Dendritic cell treated with granulocyte-macrophage colony-stimulating factor and Interleukin-4, amounts not matched to agents 40 ng/mL and 50 ng/mL, for 4 days (primary cell): ENCODE data around the gene HDAC4.

Experiments
- H3K27ac Mint-ChIP-seq: one replicate; pipeline ENCODE4 v1.8.0; 2022; ENCODE audit warnings: mild to moderate bottlenecking, mixed read lengths
- H3K27me3 Mint-ChIP-seq: one replicate; pipeline ENCODE4 v1.8.0; 2022; ENCODE audit warnings: mild to moderate bottlenecking, mixed read lengths
- H3K36me3 Mint-ChIP-seq: one replicate; pipeline ENCODE4 v1.8.0; 2022; ENCODE audit warnings: low read depth, mixed read lengths
- H3K4me1 Mint-ChIP-seq: one replicate; pipeline ENCODE4 v1.8.0; 2022; ENCODE audit warnings: low read depth, mixed read lengths
- H3K4me3 Mint-ChIP-seq: one replicate; pipeline ENCODE4 v1.8.0; 2022; ENCODE audit warnings: mild to moderate bottlenecking, moderate library complexity, mixed read lengths
- H3K9me3 Mint-ChIP-seq: one replicate; pipeline ENCODE4 v1.8.0; 2022; ENCODE audit warnings: mixed read lengths
- intact Hi-C: fragments of 100-400 bp; cut with micrococcal nuclease; formaldehyde crosslinking; loops from one replicate; pipeline ENCODE4 v1.15.0; 2022

The HDAC4 gene

DNA sequence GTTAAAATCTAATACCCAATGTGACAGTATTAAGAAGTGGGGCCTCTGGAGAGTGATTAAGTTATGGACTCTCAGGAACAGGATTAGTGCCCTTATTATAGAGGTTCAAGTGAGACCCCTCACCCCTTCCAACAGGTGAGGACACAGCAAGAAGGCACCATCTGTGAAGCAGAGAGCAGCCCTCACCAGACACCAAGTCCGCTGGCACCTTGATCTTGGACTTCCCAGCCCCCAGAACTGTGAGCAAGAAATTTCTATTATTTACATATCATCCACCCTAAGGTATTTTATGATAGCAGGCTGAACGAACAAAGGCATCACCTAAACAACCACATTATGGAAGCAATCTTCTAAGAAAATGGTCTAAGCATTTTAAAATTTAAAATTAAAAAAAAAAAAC, 59.0 kb downstream of the HDAC4 start:
- H3K36me3 Mint-ChIP-seq = peaks cover 8% of the 10 kb centered on the region
- H3K4me3 Mint-ChIP-seq = no peak overlapping the region
- H3K9me3 Mint-ChIP-seq = no peaks in the 10 kb centered on the region
- no peaks in the 10 kb centered on the region for H3K27me3 Mint-ChIP-seq
- peaks cover 29% of the 10 kb centered on the region for H3K4me1 Mint-ChIP-seq
- intact Hi-C loops = no loop called here
- no peak overlapping the region for H3K27ac Mint-ChIP-seq

DNA sequence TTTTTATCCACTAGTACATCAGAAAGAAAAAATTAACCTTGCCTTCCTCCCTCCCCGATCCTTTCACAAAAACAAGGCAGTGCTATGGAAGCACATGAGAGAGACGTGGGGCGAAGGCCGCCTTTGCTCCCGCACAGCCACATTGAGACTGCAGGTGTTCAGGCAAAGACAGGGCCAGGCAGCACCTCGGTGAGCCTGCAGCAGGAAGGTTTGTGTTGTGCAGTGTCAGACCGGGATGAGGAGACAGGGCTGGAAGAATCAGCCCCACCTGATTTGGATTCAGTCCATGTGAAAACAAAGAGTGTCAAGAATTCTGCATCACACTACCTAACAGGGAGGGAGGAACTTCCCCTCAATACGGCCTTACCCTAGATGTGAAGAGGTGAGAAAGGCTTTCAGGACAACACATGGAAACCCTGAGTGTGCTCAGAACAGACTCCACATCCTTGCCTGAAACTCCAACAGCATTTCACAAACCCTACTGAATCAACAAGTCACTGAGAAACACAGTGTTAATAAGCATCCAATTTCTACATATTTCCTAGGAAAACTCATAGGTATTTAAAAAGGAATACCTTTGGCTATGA, 59.6 kb downstream of the HDAC4 start:
- no peak overlapping the region for H3K27ac Mint-ChIP-seq
- H3K36me3 Mint-ChIP-seq = peaks cover 8% of the 10 kb centered on the region
- H3K27me3 Mint-ChIP-seq = no peaks in the 10 kb centered on the region
- H3K4me3 Mint-ChIP-seq = no peak overlapping the region
- intact Hi-C loops = no loop called here
- no peaks in the 10 kb centered on the region for H3K9me3 Mint-ChIP-seq
- peaks cover 30% of the 10 kb centered on the region for H3K4me1 Mint-ChIP-seq

DNA sequence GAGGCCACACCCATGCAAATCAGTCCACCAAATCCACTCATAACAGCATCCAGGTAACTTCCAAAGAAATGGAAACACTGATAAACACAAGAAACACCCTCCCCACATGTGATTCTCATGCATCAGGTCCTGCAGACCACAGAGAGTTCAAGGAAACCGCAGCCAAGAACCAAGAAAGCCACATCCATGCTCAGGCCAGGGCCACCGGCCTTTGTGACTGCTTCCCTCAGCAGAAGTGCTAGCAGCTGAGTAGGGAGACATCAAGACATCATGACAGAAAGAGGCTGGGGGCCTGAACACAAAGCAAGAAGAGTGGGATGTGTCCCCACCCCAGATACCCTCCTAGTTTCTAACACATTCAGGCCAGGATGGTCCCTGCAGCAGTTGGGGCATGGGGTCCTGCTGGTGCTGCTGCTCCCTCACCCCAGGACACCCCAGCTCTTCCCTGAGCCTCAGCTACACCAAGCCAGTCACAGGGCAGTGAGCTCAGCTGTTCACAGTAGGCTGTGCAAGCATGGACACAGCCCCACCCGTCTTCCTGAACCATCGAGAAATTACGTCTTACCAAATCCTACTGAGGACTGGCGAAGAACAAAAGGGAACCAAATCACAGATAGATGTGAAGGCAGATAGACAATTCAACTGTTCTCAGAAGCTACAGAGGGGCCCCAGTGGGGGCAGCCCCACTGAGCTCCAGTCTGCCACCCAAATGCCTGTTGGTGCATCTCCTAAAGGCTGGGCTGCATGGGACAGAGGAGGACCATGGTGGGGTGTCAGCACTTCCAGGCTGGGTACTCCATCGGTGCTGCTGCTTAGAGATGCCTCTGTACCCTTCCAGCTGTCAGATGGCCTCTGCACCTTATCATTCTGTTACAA, 60.9 kb downstream of the HDAC4 start:
- peaks cover 8% of the 10 kb centered on the region for H3K36me3 Mint-ChIP-seq
- intact Hi-C loops = no loop called here
- no peak overlapping the region for H3K4me3 Mint-ChIP-seq
- H3K4me1 Mint-ChIP-seq = peaks cover 30% of the 10 kb centered on the region
- H3K27ac Mint-ChIP-seq = peak overlapping the region; percentile 73
- no peaks in the 10 kb centered on the region for H3K9me3 Mint-ChIP-seq
- H3K27me3 Mint-ChIP-seq = no peaks in the 10 kb centered on the region

DNA sequence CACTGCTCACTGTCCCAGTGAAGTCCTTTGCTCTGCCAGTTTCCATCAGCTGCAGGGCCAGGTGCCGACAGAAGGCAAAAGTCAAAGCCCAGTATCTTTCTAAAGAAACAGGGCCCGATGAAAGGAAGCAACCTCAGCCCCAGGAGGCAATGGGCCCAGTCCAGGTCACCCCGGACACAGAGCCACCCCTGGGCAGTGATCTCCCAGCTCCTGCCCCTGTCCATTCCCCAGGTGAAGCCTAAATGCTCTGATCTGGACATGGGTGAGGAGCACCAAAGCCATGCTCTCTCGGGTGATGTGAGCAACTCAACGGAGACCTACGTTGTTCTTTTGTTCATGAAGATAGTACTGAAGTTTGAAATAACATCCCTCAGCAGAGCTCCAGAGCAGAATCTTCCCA, 61.6 kb downstream of the HDAC4 start:
- peaks cover 8% of the 10 kb centered on the region for H3K36me3 Mint-ChIP-seq
- no peaks in the 10 kb centered on the region for H3K27me3 Mint-ChIP-seq
- peaks cover 30% of the 10 kb centered on the region for H3K4me1 Mint-ChIP-seq
- no peaks in the 10 kb centered on the region for H3K9me3 Mint-ChIP-seq
- H3K4me3 Mint-ChIP-seq = no peak overlapping the region
- intact Hi-C loops = no loop called here
- peak overlapping the region; percentile 73 for H3K27ac Mint-ChIP-seq

DNA sequence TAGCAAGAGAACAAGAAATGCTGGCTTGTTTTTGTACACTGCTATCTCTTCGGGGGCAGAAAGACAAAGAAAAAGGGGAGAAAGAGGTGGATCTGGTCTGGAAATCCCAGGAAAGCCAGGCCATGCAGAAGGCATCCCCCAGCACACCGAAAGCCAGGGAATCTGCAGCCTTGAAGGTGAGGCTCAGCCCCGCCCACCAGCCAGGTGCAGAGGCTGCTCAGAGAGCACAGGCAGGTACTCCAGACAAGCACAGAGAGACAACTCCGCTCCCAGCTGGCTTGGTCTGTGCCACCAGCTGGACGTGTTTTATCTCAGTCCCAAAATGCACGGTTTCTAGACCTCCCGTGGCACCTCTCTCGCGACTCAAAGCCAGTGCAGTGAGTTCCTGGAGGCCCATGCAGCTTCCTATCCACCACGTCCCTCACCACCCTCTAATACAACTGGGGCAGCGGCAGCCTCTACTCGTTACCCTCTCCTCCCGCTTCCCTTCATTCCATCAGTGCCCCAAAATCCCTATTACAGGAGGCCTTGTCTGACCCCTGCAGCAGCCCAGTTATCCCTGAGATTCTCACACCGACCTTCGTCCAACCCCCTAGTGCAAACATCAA, 62.8 kb downstream of the HDAC4 start:
- H3K27ac Mint-ChIP-seq = no peak overlapping the region
- no peaks in the 10 kb centered on the region for H3K27me3 Mint-ChIP-seq
- intact Hi-C loops = no loop called here
- H3K9me3 Mint-ChIP-seq = no peaks in the 10 kb centered on the region
- H3K4me3 Mint-ChIP-seq = no peak overlapping the region
- peaks cover 8% of the 10 kb centered on the region for H3K36me3 Mint-ChIP-seq
- H3K4me1 Mint-ChIP-seq = peaks cover 30% of the 10 kb centered on the region

DNA sequence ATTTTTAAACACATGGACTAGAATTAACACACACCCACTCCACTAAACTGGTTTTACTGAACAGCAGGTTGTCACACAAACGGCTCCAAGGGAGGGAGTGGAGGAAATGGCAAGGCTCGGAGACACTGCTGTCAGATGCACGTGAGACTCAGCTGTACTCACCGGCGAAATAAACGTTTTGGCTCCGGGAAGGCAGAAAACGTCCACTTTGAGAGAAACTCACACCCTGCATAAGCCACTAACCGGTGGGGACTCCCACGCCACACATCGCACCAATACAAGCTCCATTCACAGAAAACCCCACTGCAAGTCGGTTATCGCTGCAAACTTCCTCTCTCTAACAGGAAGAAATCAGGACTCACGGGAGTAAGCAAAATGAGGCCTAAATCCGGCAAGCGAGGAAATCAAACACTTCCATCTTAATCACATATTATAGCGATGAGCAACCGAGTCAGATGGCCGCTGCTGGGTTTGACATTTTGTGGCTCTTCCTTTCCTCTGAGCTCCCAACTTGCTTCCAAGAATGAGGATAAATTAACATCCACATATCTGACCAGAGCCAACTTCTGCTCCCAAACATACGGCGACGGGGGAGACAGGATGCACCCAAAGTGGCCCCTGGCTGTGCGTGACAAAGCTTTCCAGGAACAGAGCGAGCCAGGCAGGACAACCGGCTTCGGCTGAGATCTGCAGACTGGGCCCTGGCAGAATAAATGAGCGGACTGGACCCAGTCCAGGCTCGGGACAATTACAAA, 63.5 kb downstream of the HDAC4 start:
- H3K36me3 Mint-ChIP-seq = peaks cover 8% of the 10 kb centered on the region
- no peaks in the 10 kb centered on the region for H3K9me3 Mint-ChIP-seq
- no peak overlapping the region for H3K27ac Mint-ChIP-seq
- H3K27me3 Mint-ChIP-seq = no peaks in the 10 kb centered on the region
- H3K4me1 Mint-ChIP-seq = peaks cover 30% of the 10 kb centered on the region
- intact Hi-C loops = no loop called here
- H3K4me3 Mint-ChIP-seq = no peak overlapping the region

DNA sequence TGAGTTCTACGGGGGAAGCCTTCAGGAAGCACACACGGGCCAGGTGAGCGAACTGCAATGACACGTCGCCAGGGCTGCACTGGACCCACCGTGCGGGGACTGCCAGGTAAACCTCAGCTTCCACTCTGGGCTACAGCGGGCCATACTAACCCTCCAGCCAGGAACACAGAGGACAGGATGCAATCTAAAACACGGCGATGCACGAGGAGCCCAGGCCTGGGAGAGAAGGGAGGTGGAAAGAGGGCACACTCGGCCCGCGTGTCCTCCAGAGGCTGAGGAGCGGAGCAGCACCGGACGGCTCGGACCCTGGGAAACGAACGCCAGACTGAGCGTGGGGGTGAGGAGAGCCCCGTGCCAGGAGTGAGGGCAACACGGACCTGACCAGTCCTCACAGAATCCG, 69.3 kb downstream of the HDAC4 start:
- Mint-ChIP-seq H3K4me1 (peaks cover 12% of the 10 kb centered on the region), H3K9me3 (no peaks in the 10 kb centered on the region), H3K27me3 (no peaks in the 10 kb centered on the region), H3K4me3 (no peak overlapping the region), H3K27ac (no peak overlapping the region), H3K36me3 (peaks cover 13% of the 10 kb centered on the region)
- intact Hi-C loops = no loop called here

DNA sequence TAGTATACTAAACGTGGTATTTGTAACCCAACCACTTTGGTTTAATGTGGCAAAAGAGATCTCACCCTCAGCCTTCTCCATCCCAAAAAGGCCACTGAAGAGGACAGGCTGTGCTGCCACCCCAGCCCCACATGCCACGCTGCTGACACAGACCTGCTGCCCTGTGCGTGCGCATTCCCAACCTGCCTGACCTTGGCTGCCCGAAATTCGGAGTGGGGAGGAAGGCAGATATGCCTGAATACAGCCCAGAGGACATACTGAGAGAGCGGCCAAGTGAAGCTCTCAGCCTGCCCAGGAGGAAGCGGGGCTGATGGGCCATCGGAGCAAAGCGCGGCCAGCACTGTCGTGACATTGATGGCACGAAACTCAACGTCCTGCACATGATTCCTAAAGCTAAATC, 70.0 kb downstream of the HDAC4 start:
- Mint-ChIP-seq H3K27me3 (no peaks in the 10 kb centered on the region), H3K27ac (no peak overlapping the region), H3K9me3 (no peaks in the 10 kb centered on the region), H3K4me1 (peaks cover 12% of the 10 kb centered on the region), H3K36me3 (peaks cover 13% of the 10 kb centered on the region), H3K4me3 (no peak overlapping the region)
- intact Hi-C loops = no loop called here

DNA sequence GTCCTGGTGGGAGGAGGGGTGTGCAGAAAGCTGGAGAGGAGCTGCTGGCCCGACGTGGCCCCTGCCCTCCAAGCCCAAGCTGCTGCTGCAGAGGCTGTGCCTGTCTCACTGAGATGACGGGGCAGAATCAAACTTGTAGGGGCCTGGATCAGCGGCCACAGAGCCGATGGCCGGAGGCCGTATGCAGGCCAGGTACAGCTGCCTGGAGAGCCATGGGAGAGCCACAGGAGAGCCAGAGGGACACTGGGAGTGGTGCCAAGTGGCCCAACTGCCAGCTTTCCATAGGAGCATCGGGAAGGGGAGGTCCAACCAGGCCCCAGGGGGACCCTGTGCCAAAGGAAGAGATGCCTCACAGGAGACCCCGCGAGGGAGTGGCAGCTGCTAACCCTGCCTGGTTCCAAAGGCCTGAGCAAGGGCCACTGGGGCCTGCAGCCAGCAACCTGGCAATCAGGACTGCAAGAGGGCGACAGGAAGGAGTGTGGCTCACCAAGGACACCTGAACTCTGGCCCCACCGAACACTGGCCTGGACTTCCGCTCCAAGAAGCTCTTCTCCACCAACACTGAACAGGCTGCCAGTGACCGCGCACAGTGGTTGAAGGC, 70.7 kb downstream of the HDAC4 start:
- intact Hi-C loops = no loop called here
- H3K27ac Mint-ChIP-seq = no peak overlapping the region
- H3K4me1 Mint-ChIP-seq = peaks cover 12% of the 10 kb centered on the region
- no peak overlapping the region for H3K4me3 Mint-ChIP-seq
- peaks cover 18% of the 10 kb centered on the region for H3K36me3 Mint-ChIP-seq
- no peaks in the 10 kb centered on the region for H3K27me3 Mint-ChIP-seq
- no peaks in the 10 kb centered on the region for H3K9me3 Mint-ChIP-seq

DNA sequence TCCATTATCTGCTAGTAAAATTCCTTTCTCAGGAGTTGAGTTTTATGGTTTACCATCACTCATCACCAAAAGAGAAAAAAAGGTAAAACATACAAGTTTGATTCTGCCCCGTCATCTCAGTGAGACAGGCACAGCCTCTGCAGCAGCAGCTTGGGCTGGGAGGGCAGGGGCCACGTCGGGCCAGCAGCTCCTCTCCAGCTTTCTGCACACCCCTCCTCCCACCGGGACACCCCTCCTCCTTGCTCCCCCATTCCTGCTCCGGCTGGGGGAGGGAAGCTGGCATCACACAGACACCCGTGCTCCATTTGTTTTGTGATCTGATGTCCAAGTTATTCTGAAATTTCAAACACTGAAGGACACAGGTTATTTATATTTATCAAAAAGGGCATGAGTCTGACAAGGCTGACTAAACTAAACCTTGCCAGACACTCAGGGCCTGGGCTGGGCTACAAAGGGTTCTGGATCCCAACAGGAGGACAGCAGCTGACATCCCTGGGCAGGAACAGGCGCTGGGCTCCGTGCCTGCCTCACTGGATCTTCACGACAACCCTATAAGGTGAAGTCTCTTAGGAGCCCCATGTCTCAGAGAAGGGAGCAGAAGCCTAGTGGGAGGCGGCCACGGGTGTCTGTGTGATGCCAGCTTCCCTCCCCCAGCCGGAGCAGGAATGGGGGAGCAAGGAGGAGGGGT, 71.4 kb downstream of the HDAC4 start:
- Mint-ChIP-seq H3K27me3 (no peaks in the 10 kb centered on the region), H3K9me3 (no peaks in the 10 kb centered on the region), H3K4me3 (no peak overlapping the region), H3K27ac (no peak overlapping the region), H3K4me1 (peaks cover 16% of the 10 kb centered on the region), H3K36me3 (peaks cover 23% of the 10 kb centered on the region)
- intact Hi-C loops = no loop called here

DNA sequence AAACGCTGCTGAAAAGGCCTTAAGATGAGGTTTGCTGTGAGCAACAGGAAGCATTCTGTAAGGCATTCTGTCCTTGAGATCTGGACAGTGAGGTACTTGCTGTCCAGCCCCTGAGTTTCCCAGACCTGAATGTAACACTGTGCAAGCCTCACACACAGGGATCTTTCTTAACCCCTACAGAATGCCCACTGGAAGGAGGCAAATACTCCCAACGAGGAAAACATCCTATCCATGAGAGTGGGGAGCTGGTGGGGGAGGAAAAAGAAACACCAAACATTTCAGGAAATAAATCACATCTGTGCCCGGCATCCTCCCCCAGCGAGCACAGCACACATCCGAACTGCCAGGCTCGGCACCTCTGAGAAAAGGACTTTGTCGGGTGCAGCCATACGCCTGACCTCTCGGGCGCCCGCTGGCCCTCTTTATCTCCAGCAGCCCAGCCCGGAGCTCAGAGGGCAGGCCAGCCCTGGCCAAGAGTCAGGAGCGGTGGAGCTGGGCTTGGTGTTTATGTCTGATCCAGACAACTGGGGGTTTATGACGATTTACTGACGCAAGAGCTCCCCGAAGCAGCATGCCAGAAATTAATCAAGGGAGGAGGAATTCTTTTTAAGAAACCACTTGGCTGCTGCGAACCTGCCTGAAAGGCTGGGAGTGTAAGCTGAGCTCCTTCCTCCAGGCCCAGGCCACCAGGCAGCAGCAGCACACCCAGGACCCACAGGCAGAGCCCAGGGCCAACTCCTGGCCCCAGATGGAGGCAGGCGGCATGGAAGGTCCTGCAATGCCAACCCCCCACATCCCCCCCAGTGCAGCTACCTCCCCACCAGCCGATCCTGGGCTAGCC, 72.2 kb downstream of the HDAC4 start:
- Mint-ChIP-seq H3K36me3 (peaks cover 30% of the 10 kb centered on the region), H3K4me3 (no peak overlapping the region), H3K27ac (no peak overlapping the region), H3K27me3 (no peaks in the 10 kb centered on the region), H3K9me3 (no peaks in the 10 kb centered on the region), H3K4me1 (peaks cover 20% of the 10 kb centered on the region)
- intact Hi-C loops = no loop called here

DNA sequence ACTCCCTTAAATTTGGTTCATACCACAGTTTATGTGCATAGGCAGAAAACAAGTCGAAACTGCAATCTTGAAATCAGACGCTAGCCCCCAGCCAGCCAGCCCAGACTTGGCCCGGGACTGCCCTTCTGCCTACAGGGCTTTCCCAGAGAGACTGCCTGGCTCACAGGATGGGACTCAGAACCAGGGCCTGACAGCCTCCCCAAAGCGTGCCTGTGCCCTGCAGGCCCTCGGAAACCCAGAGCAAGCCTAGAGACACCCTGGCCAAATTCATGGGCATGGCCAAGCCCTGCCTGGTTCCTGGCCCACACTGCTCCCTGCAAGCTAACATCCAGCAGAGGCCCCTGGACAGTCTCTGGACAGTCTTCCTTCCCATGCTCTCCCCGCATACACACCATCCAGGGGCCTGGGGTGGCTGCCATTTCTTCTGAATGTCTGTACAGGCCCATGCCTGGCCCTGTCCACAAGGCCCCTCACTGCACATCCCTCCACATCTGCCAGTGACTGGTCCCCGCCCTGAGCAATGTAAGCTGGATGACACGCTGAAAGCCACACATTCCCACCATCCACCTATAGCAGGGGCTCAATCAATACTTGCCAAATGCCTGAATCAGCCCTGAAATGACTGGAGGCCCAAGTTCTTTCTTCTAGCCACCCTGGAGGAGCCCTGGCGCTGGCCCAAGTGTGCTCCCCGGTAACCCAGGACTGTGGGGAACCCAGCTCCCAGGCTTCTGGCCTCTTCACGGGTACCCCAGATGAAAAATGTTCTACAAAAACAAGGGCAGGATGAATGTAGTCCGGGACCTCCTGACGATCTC, 73.1 kb downstream of the HDAC4 start:
- Mint-ChIP-seq H3K9me3 (no peaks in the 10 kb centered on the region), H3K27ac (no peak overlapping the region), H3K36me3 (peaks cover 39% of the 10 kb centered on the region), H3K4me3 (no peak overlapping the region), H3K4me1 (peaks cover 28% of the 10 kb centered on the region), H3K27me3 (no peaks in the 10 kb centered on the region)
- intact Hi-C loops = no loop called here
